ENCODE measurements around the gene FLRT2. TPM values are rescaled to one million over a fixed set of nuclear protein-coding genes. Genes with fewer than 3 reads are reported as not detected.

FLRT2 gene
- total and polyA plus RNA-seq, 2 of the 4 experiments (the other 2 are of a cell fraction): 10.2 to 13.1 TPM

GRCh38 chr14:85578930-85579329 lies 49.0 kb downstream of the FLRT2 start:
- Histone ChIP-seq H2BK5ac (ENCODE audit: low read depth, low read length, poor library complexity, severe bottlenecking) (no peak overlapping the region), H3K23ac (ENCODE audit: low read depth, low read length) (peak overlapping the region; percentile 23; the same call in 1 of the 2 replicates), H4K20me1 (ENCODE audit: insufficient read depth, low read length) (no peaks in the 10 kb centered on the region), H2BK15ac (ENCODE audit: low read depth, low read length) (0 out of 3 replicates have a peak overlapping the region, but pooled peaks have one; percentile 7), H2AK5ac (ENCODE audit: low read depth, low read length) (no peak overlapping the region; the same call in 1 of the 2 replicates), H3K4ac (ENCODE audit: low read depth, low read length) (peak overlapping the region; percentile 35; the same call in 1 of the 2 replicates), H3K4me1 (ENCODE audit: control insufficient read depth, insufficient read depth, low read length) (peaks cover 14% of the 10 kb centered on the region), H4K8ac (ENCODE audit: low read depth in 2 of 2, low read length in 2 of 2) (no peak overlapping the region; a peak in 1 of 4 replicates), H2AK9ac (replicated peaks; ENCODE audit: low read depth, low read length, poor library complexity) (no peak overlapping the region), H3K27me3 (ENCODE audit: control insufficient read depth, insufficient read depth, low read length) (no peaks in the 10 kb centered on the region), H4K5ac (ENCODE audit: low read depth, low read length) (peak overlapping the region; percentile 42; the same call in 1 of the 2 replicates), H3K36me3 (ENCODE audit: control insufficient read depth, insufficient read depth, low read length) (peaks cover 5% of the 10 kb centered on the region), H3K4me2 (ENCODE audit: low read depth, low read length) (no peak overlapping the region), H3K18ac (ENCODE audit: low read depth, low read length) (peak overlapping the region; percentile 35; the same call in 1 of the 2 replicates), H3K27ac (ENCODE audit: insufficient read depth, low read length) (no peak overlapping the region), H2BK120ac (ENCODE audit: low read depth, low read length) (peak overlapping the region; percentile 18; the same call in 1 of the 2 replicates), H3K9ac (ENCODE audit: low read depth, low read length) (no peak overlapping the region), H3K9me1 (ENCODE audit: insufficient read depth, low read length) (peaks cover 10% of the 10 kb centered on the region; the same call in 1 of the 2 replicates), H4K91ac (ENCODE audit: insufficient read depth, low read depth, low read length) (peak overlapping the region; percentile 33; the same call in 1 of the 2 replicates), H3K14ac (replicated peaks; ENCODE audit: low read depth, low read length) (no peak overlapping the region), H2AFZ (replicated peaks; ENCODE audit: low read length, poor library complexity) (no peak overlapping the region), H3K79me1 (ENCODE audit: low read depth in 1 of 2, low read length in 2 of 2) (peaks cover 4 to 22% of the 10 kb centered on the region in 2 experiments; a peak in 2 of 4 replicates), H3K4me3 (ENCODE audit: insufficient read depth, low read depth, low read length) (no peak overlapping the region), H3K56ac (ENCODE audit: extremely low read depth, insufficient read depth, low read length) (no peak overlapping the region), H3K9me3 (ENCODE audit: control insufficient read depth, insufficient read depth, low read length) (no peaks in the 10 kb centered on the region), H2BK20ac (ENCODE audit: low read depth, low read length) (no peak overlapping the region)
- TF ChIP-seq MXI1 (IDR thresholded peaks at IDR 0.05; ENCODE audit: borderline replicate concordance, low read depth, low read length): no peak
- no peak for TF ChIP-seq RAD21 (IDR thresholded peaks at IDR 0.05; ENCODE audit: low read length)
- TF ChIP-seq MAZ (IDR thresholded peaks at IDR 0.05; ENCODE audit: borderline replicate concordance, low read depth, low read length): no peak
- TF ChIP-seq CEBPB (IDR thresholded peaks at IDR 0.05; ENCODE audit: low read depth, low read length): no peak
- no peak for TF ChIP-seq RFX5 (IDR thresholded peaks at IDR 0.05; ENCODE audit: low read depth, low read length)
- no peak for TF ChIP-seq RCOR1 (IDR thresholded peaks at IDR 0.05; ENCODE audit: insufficient replicate concordance, low read length)
- TF ChIP-seq FOS (IDR thresholded peaks at IDR 0.05; ENCODE audit: low read depth, low read length): no peak
- ChIA-PET POLR2A (ENCODE audit: unreplicated experiment) (no interaction called here), CTCF (no interaction called here)
- dilution Hi-C loops (cut with HindIII; ENCODE audit: low sequenced_read_pairs, unreplicated experiment): no loop called here
- WGBS, 2 experiments (ENCODE audit: extremely low coverage in 2 of 2, insufficient read length in 1 of 2): no CpG with 5 or more reads among the region's 2 CpGs
- DNase-seq (no peak), ATAC-seq (ENCODE audit: low read depth) (no peak)
- no TSS peak for BruUV-seq (replicated peaks)
- in situ Hi-C loops (cut with MboI; ENCODE audit: low sequenced_read_pairs): no loop called here
- intact Hi-C loops (cut with micrococcal nuclease): no loop called here
